Activated CD4-positive, alpha-beta T cell treated with anti-CD3 and anti-CD28 coated beads for 1 hour (primary cell): Measurements from ENCODE around the gene ARHGDIA.

ENCODE experiments used
- DNase-seq: peaks from one replicate; pipeline ENCODE4 v3.0.0-alpha.2; 2020

Gene ARHGDIA

DNA sequence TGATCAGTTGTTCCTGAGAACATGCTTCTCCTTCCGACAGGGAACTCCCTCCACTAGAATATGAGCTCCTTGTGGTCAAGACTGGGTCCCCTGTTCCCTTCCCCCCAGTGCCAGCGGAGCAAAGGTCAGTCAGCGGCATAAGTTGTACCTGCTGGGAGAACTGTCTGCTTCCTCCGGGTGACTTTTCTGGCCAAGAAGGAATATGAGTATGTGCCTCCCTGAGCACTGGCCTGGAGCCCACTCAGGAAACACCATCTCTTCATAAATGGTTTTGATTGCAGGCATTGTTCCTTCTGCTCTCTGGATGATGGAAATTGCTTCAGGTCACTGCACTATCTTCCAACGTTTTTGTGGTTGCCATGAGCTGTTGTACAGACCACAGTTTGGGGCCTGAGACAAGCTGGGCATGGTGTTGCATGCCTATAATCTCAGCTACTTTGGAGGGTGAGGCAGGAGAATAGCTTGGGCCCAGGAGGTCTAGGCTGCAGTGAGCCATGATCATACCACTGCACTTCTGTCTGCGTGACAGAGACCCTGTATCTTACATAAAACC lies 7.9 kb downstream of the ARHGDIA start:
- DNase-seq, result no peak

DNA sequence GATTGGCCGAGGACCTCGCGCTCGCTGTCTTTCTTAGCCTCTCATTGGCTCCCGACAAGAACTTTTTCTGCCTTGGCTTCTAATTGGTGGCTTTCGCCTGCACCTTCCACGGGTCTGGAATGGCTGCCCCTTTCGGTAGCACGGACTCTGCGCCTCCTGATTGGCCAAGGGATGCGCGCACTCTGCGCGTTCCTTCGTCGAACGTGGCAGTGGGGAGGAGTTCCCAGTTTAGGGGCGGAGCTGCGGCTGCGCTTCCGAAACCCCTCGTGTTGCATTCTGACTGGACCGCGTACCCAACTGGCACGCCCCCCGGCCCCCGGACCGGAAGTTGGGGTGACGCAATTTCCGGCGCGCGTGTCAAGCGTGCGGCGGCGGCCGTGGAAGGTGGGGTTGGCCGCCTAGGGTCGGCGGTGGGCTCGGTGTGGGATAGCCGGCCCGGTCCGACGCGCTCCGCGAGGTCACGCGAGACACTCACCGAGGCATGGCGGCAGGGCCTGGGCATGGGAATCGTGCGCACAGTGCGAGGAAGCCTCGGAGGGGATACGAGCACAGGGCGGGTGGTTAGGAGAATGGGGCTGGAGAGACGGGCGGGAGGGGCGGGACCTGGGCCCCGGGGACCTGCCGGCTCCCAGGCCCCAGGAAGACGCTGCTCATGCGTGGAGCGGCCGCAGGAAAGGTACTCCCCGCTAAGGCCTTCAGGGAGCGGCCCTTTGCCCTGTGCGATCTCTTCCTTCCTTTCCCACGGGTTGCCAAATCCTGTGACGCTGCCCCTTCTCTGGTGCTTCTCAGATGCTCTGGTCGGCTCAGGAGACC lies 10.2 kb downstream of the ARHGDIA start:
- peak; percentile 99 for DNase-seq

DNA sequence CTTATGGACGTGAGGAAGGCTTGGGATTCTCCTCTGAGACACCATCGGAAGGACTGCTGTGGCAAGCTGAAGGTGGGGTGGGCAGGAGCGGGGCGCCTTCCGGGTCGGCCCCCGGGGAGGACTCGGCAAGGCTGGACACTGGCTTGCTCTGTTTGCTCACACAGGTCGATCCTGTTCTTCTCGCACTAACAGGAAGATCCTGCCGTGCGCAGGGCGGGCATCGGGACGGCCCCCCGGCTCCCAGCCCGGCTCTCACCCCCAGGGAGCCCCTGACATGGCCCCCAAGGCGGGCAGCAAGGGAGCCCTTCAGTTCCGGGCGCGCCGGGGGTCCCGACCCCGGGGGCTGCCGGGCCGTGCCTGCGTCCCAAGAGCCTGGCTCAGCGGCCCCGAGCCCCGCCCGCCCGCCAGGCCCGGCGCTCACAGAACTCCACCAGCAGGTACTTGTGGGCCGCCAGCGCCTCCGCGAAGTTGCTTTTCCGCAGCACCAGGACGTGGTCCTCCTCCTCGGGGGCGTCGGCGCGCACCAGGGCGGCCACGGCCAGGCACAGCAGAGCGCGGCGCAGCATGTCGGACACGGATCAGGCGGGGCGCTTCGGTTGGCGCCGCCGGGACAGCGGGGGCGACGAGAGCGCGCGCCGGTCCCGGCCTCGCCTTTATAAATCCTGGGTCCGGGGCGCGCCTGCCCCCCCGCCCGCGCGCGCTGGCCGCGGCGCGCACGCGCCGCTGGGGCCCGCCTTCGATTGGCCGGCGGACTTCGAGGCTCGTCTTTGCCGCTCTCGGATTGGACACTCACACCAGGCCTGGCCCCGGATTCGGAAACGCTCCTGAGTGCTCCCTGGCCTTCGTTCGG lies 11.0 kb downstream of the ARHGDIA start, which contains the start of gene P4HB:
Gene P4HB (minus strand): TSS at position 630 of the 850 bp plus-strand sequence. CDS start 64 bp downstream, at position 566.
- no peak for DNase-seq

DNA sequence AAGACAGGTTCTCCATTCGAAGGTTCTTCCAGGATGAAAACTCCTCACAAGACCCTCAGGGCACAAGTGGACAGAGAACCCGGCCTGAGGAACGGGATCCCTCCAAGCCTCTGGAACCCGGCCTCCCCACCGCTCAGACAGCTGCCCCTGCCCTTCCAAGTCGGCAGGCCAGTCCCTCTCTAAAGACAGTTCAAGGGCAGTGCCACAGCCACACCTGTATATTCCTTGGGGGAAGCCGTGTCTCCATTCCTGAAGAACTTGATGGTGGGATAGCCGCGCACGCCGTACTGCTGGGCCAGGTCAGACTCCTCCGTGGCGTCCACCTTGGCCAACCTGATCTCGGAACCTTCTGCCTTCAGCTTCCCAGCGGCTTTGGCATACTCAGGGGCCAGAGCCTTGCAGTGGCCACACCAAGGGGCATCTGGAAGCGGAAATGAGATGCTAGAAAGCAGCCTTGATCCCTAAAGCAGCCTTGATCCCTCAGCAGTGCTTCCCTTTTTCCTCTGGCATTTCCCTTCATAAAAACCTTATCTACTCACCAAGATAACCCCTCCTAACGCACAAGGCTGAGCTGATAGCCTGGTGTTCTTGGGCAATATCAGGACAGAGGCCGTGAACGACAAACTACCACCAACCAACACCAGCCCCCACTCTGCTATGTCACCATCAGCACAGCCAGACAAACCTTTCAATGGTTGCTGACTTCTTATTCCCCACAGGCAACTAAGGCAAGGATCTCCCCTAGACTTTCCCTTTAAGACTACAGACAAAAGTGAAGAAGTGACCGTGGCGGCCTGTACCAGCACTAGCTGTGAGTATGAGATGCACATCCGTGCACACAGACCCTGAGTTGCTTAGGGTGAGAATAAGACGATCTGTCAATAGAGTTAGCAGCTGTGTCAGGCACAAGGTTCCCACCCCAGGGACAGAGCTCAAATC lies 11.9 kb downstream of the ARHGDIA start:
- DNase-seq, result no peak

DNA sequence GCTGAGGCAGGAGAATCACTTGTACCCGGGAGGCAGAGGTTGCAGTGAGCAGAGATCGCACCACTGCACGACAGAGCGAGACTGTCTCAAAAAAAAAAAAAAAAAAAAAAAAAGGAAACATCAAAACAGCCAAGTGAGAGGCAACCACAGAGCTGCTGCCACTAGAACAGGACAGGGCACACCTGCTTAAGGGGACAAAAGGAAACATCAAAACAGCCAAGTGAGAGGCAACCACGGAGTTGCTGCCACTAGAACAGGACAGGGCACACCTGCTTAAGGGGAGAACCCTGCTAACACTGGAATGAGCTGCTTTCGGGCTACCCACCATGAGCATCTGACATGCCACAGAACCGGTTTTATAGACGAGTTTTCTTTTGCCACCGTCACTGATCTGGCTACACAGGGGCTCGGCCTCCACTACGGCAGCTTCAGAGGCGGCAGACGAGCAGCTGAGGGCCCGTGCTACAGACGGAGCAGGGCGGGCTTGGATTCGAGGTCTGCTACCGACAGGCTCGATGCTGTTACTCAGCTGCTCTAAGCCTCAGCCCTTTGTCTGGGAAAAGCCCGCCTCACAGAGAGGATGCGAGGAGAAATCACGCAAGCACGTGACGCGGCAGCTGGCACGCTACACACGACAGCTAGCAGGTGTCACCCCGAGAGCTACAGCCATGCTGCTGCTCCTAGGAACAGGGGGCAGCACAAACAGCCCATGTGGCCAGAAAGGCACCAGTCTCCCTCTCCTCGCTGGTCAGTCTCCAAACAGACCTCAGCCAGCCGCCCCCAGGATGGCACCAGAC lies 12.8 kb downstream of the ARHGDIA start:
- no peak for DNase-seq

DNA sequence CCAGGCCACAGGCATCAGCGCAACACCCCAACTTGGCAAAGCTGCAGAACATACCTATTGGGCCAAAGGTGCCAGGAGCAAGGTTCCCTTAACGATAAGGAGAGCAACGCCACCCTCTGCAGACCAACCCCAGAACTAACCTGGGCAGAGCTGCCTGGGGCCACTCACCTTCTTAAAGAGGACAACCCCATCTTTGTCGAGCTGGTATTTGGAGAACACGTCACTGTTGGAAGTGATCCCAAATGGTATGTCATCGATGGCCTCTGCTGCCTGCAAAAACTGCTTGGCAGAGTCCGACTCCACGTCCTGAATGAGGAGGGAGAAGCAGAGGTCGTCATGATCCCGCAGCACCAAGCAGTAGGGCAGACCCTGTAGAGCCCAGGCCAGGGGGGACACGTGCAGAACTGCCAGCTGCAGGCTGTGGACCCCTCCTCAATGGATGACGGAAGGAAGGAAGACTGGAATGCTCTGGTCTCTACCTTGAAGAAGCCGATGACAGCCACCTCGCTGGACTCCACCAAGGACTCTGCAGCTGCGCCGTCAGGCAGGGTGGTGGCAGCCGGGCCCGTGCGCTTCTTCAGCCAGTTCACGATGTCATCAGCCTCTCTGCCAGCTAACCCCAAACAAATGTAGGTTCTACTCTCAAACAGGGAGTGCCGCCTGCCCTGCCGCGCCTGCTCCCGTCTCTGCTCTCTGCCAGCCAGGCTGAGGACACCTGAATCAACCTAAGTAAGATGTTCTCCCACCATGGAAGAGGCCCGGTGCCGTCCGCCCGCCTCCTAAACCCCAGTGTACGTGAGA lies 16.0 kb downstream of the ARHGDIA start:
- no peak for DNase-seq

DNA sequence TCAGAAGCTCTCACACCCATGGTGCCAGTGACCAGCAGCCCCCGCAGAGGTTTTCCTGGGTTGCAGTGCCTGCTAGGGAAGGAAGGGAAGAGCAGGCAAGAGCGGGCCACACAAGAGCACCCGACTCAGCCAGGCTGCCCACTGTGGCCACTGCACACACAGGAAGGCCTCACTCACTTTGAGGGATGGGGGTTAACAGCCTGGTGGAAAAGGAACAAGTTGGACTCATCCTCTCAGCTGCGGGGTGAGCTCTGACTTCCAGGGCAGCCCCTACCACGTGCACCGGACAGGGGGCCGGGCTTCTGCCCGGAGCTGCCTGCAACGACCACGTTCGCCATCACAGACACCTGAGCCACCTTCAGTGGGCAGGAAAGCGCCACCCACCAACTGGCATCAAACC lies 18.9 kb downstream of the ARHGDIA start:
- DNase-seq, result no peak

DNA sequence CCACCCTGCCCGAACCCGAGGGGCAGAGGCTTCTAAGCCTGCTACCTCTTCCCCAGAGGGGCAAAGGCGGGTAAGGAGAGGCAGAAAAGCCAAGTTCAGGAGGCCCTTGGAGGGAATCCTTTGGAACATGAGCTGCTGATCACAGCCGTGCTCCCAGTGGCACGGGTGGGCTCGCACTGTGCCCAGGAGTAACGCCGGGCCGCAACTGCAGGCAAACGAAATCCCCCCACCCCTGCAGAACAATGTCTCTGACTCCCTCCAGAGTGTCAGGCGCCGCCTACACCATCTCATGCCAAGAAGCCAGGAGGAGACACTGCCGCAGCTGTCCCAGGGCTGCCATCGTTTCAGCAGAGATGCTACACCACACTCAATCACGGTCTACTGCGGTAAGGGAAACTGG lies 19.7 kb downstream of the ARHGDIA start:
- DNase-seq, result no peak

DNA sequence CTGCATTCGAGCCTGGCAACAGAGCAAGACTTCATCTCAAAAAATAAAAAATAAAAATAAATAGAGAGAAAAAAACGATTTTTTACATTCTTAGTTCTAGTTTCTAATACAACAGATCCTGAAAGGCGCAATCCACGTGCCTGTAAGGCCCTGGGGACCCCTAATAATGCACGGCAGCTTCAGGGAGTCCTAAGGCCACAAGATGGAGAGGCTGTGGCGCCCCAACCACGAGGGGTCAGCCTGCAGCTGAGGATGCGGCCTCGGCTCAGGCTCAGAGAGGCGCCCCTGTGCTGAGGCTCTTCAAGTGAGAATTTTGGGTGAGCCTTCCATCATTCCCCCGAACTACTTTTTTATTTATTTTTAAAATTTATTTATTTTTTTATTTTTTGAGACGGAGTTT lies 21.7 kb downstream of the ARHGDIA start:
- no peak for DNase-seq

DNA sequence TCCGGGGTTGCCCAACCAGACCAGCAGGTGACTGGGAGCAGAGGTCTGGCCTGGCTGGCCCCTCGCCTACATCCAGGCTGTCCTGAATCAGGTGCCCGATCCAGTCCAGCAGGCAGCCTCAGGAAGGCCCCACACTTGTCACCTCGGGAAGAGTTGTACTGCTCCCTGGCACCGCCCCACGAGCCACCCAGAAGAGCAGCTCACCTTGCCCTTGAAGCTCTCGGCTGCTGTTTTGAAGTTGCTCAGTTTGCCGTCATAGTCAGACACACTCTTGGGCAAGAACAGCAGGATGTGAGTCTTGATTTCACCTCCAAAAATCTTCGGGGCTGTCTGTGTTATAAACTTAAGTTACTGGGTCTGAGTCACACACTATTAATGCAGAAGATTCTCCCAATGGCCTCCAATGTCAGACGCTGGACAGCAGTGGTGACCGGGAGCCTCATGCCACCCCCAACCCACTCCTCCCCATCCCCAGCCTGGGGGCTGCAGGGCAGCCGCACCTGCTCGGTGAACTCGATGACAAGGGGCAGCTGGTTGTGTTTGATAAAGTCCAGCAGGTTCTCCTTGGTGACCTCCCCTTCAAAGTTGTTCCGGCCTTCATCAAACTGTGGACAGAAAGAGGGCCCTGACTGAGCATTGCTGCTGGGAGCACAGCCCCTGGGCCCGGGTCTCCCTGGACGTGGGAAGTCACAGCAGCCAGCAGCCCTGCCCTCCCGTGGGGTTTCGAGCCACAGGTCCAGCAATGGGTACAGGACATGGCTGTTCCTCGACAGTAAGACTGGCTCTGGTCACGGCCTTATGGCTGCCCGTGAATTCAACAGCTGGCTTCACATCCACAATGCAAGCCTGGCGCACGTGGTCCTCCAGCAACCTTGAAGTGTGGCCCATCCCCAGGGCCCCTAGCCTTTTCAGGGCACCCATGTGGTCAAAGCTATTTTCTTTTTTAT lies 24.1 kb downstream of the ARHGDIA start:
- no peak for DNase-seq

DNA sequence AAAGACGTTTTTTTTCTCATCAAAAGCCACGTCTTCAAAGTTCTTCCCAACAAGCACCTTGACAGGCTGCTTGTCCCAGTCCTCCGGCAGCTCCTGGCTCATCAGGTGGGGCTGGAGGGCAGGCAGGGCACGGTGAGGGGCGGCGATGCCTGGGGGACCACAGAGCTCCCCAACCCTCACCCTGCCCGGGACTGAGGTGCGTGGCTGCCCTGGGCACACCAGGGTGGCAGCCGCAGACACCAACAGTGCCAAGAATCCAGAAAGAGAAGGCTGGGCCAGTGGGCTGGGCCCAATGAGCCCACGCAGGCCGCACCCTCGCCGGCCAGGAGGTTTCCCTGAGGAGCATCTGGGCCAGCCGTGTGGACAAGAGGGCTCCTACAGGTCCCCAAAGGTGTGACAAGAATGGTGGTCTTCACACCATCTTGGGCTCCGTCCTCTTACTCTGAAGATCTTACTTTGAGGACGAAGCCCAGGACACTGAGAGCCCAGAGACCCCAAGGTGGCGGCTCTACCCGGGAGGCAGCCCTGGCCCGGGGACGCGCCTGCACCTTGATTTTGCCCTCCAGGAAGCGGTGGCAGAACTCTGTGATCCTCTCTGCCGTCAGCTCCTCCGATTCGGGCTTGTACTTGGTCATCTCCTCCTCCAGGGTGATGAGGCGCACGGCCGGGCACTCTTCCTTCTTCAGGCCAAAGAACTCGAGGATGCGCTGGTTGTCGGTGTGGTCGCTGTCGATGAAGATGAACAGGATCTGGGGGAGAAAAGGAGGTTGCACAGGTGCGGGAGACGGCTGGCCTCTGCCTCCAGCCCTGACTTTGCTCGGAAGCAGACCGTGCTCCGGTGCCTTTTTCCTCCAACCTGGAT lies 25.0 kb downstream of the ARHGDIA start:
- no peak for DNase-seq

DNA sequence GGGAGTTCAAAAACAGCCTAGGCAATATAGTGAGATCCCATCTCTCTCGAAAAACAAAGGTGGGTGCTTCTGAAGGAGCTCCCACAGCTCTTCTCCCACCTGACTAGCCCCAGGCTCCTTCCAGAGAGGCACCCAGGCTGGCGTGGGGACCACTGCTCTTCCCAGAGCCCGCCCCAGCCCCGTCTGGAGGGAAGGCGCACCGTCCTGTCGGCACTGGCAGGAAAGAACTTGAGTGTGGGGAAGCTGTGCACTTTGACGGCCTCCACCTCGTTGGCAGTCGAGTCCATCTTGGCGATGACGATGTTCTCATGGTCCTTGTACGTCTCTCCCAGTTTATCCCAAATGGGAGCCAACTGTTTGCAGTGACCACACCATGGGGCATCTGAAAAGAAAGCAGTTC lies 25.8 kb downstream of the ARHGDIA start:
- no peak for DNase-seq

DNA sequence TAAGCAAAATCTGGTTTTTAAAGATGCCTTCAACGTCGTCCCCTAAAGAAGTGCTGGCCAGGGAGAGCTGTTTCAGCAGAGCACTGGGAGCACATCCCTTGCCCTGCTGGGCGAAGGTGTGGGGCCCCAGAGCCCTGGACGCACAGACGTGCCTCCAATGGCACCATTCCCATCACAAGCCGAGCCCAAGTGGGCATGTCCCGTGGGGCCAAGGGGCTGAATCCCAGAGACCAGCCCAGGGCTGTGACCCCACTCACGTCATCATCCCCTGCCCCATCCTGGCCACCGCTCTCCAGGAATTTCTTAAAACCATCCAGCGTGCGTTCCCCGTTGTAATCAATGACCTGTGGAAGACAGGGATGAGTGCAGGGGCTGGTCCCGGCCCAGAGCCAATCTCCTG lies 26.2 kb downstream of the ARHGDIA start:
- DNase-seq, result no peak

DNA sequence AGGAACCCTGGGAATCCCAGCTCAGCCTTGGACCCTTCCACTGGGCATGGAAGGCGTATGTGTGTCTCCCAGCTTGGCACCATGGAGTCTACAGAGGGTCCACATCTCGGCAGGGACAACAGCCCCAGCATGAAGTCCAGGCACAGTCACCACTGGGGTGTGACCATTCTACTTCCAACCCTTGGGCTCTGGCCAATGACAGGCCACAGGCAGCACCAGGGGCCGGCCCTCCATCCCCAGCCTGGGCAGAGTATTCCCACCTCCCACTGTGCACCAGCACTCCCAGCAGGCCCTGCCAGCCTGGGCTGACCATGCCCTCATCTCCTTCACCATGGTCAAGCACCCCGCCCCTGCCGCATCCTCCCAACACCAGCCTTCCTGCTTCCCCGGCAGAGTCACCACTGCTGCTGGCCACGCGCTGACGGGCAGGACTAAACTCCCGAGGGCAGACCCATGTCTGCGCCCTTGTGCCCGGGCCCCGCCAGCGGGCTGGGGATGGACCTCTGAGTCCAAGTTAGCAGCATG lies 26.7 kb downstream of the ARHGDIA start:
- no peak for DNase-seq

DNA sequence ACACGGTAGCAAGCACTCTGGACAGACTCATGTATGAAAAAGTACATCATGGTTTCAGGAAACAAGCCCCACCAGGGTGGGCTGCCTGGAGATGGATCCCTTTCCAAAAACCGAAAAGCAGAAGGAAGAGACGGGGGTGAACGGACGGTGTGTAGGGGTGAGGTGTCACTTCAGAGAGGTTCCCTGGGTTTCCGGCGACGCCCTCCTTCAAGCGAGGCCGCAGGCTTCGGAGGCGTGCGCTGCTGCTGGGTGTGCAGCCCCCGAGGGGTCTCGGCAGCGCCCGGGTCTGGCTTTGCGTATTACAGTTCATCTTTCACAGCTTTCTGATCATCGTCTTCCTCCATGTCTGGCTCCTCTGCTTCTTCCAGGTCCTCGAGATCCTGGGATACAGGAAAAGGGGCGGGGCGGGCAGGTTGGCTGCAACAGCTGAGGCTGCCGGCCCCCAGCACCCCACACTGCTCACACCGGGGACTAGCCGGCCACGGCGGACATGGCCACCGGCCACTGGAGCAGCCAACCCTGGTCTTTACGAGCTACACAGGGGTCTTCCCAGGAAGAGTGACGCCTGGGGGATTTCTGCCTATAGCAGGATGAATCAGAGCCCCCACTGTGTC lies 27.3 kb downstream of the ARHGDIA start:
- DNase-seq, result no peak

DNA sequence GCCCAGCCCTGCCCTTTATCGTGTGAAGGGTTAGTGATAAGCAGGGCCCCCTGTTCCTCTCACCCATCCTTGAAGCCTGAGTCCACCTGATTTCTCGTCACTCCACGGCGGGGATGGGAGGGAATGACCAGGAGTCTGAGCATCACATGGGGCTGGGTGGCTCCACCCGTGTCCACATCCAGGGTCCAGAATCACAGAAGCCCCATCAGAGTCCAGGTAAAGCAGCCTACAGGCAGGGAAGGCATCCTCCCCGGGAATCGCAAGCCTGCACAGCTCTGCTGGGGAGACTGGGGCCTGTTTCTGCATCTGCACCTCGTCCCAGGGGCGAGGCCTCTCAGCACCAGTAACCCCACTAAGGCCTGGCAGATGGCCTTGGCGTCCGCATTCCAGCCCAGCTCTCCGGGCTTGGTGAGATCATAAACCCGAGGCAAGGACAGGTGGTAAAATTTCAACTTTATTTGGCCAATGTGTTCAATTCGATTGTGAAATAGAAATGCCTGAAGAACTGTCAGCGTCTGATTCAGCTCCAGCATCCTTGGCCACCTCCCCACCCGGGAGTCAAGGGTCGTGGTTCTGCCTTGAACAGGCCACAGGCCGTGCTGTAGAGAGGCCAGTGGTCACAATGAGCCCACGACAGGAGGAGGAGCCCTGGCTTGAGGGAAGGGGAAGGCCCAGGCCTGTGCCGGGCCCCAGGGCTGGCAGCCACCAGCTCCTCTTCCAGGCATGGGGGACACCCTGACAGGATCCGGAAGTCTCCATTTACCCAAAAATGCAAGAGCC lies 28.2 kb downstream of the ARHGDIA start:
- no peak for DNase-seq

DNA sequence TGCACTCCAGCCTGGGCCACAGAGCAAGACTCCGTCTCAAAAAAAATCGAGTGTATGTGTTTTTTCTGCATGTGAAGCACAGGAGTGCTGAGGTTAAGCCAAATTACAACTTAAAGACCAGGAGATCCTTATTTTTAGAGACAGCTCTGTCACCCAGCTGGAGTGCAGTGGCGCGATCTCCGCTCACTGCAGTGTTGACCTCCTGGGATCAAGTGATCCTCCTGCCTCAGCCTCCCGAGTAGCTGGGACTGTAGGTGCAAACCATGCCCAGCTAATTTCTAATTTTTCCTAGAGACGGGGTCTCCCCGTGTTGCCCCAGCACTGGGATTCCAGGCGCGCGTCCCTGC lies 28.8 kb downstream of the ARHGDIA start:
- no peak for DNase-seq
